ENCODE results near the gene ARHGDIB.

GRCh38 chr12:14959916-14960496 lies 1.4 kb downstream of the ARHGDIB start:
- TF ChIP-seq CTCF (conservative IDR thresholded peaks at IDR 0.05; ENCODE audit: low read length) (no peak), EZH2phosphoT487 (IDR thresholded peaks at IDR 0.05; ENCODE audit: borderline replicate concordance, low read depth, low read length) (no peak)

Data from OCI-LY7 (cell line).